Measurements from ENCODE around the gene NT5M. TPM values are rescaled to one million over a fixed set of nuclear protein-coding genes. Genes with fewer than 3 reads are reported as not detected.

The NT5M gene
- total and polyA plus RNA-seq, 9 of the 15 experiments (the other 6 are each of a cell fraction or from before 2014, with no cell fraction given): 0.24 to 10.1 (median 3.4) TPM

- TF ChIP-seq E4F1 (CRISPR knock-in tag; IDR thresholded peaks at IDR 0.05; ENCODE audit: borderline replicate concordance) (no peak), TBP (optimal IDR thresholded peaks at IDR 0.05; ENCODE audit: low read depth, low read length) (peak; percentile 95), MYBL2 (IDR thresholded peaks at IDR 0.05; ENCODE audit: low read depth) (no peak), MYBL2 (CRISPR knock-in tag; IDR thresholded peaks at IDR 0.05; ENCODE audit: borderline replicate concordance) (no peak), MNT (conservative IDR thresholded peaks at IDR 0.05) (no peak; a peak in 1 of 4 replicates), ZNF592 (IDR thresholded peaks at IDR 0.05) (peak; percentile 72; the same call in 1 of the 2 replicates), LCOR (CRISPR knock-in tag; IDR thresholded peaks at IDR 0.05) (peak; percentile 94), PKNOX1 (IDR thresholded peaks at IDR 0.05) (peak; percentile 11; the same call in 1 of the 2 replicates), XRCC3 (IDR thresholded peaks at IDR 0.05) (no peak), FOXP4 (CRISPR knock-in tag; IDR thresholded peaks at IDR 0.05; ENCODE audit: borderline replicate concordance) (no peak), TCF15 (CRISPR knock-in tag; IDR thresholded peaks at IDR 0.05) (no peak), SOX6 (IDR thresholded peaks at IDR 0.05) (no peak)
Observed at GRCh38 chr17:17351901-17352781, 49.0 kb downstream of the NT5M start (continued).

All from K562 (cell line).